Measurements from ENCODE around the gene DNAJB4. TPM values are rescaled to one million over a fixed set of nuclear protein-coding genes. Genes with fewer than 3 reads are reported as not detected.

DNAJB4 gene
- total and polyA plus RNA-seq, 2 experiments from 2014 or later: 29.5 to 36.5 TPM

DNA sequence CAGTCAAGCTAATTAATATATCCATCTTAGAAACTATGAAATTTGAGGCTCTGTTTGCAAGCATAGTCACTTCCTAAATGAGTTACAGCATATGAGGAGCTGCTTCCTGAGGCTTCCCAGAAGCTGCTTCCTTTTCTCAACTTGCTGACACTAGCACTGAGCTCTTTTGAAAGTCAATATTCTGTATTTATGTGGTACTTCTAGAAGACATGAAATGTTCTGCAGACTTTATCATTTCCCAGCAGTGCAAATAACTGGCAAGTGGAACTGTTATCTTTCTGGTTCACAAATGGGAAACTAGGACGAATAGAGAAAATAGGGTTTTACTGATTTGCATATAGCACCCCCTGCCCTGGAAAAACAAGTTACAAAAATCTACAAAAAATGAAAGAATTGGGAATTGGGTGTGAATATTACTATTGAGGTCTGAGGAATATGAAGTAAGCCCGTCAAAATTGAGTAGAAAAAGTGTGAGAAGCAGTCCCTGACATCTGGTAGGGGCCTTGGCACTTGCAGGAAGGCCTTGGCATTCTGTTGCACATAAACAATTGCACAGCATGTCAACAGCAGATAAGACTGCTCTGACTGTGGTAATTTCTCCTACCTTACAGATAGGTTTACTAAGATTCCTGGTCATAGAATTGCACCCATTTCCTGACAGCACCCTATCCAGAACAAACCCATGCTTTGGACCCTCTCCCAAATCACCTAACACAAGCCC is 48.1 kb downstream of the DNAJB4 start:
- whole genome bisulfite sequencing (ENCODE audit: low lambda C conversion rate, missing lambda C conversion rate): 85% methylated on average over 2 of the region's 2 CpGs
- no peak for TF ChIP-seq CTCF (IDR thresholded peaks at IDR 0.05; ENCODE audit: poor library complexity)
- no peak for TF ChIP-seq EZH2phosphoT487 (IDR thresholded peaks at IDR 0.05; ENCODE audit: low read depth, severe bottlenecking, unreplicated experiment)
- no peak for TF ChIP-seq EZH2 (IDR thresholded peaks at IDR 0.05; ENCODE audit: borderline replicate concordance)

GRCh38 chr1:78053498-78053897 is 48.8 kb downstream of the DNAJB4 start:
- H3K9me2 ChIP-seq (replicated peaks; ENCODE audit: insufficient read depth): no peaks in the 10 kb centered on the region
- H3K4me2 ChIP-seq: no peak overlapping the region
- DNase-seq (ENCODE audit: low spot score): no peak
- H4K20me1 ChIP-seq (ENCODE audit: insufficient read depth, poor library complexity, severe bottlenecking): no peaks in the 10 kb centered on the region
- H3K4me3 ChIP-seq: no peak overlapping the region
- 89% methylated on average over 2 of the region's 2 CpGs for WGBS (ENCODE audit: low lambda C conversion rate, missing lambda C conversion rate)
- no peaks in the 10 kb centered on the region for H3K27me3 ChIP-seq
- H3K79me2 ChIP-seq: peaks cover 35% of the 10 kb centered on the region
- no peak overlapping the region for H3K27ac ChIP-seq
- no peaks in the 10 kb centered on the region for H3K36me3 ChIP-seq (replicated peaks; ENCODE audit: insufficient read depth, low read depth)
- H3K9me3 ChIP-seq (ENCODE audit: low read depth): no peaks in the 10 kb centered on the region
- H2AFZ ChIP-seq: no peak overlapping the region
- TF ChIP-seq EZH2phosphoT487 (IDR thresholded peaks at IDR 0.05; ENCODE audit: low read depth, severe bottlenecking, unreplicated experiment) (no peak), EZH2 (IDR thresholded peaks at IDR 0.05; ENCODE audit: borderline replicate concordance) (no peak), CTCF (IDR thresholded peaks at IDR 0.05; ENCODE audit: poor library complexity) (no peak)
- H3K4me1 ChIP-seq (ENCODE audit: insufficient read depth): peaks cover 2% of the 10 kb centered on the region

More for the DNA sequence above, 48.1 kb downstream of the DNAJB4 start:
- DNase-seq (ENCODE audit: low spot score): no peak
- H2AFZ ChIP-seq: no peak overlapping the region
- H3K4me2 ChIP-seq: no peak overlapping the region
- peaks cover 5% of the 10 kb centered on the region for H4K20me1 ChIP-seq (ENCODE audit: insufficient read depth, poor library complexity, severe bottlenecking)
- no peaks in the 10 kb centered on the region for H3K9me3 ChIP-seq (ENCODE audit: low read depth)
- peaks cover 4% of the 10 kb centered on the region for H3K4me1 ChIP-seq (ENCODE audit: insufficient read depth)
- no peaks in the 10 kb centered on the region for H3K36me3 ChIP-seq (replicated peaks; ENCODE audit: insufficient read depth, low read depth)
- H3K27ac ChIP-seq: no peak overlapping the region
- no peak overlapping the region for H3K4me3 ChIP-seq
- no peaks in the 10 kb centered on the region for H3K9me2 ChIP-seq (replicated peaks; ENCODE audit: insufficient read depth)
- peaks cover 41% of the 10 kb centered on the region for H3K79me2 ChIP-seq
- H3K27me3 ChIP-seq: no peaks in the 10 kb centered on the region

GRCh38 chr1:78054559-78054958 is 49.8 kb downstream of the DNAJB4 start:
- no peak overlapping the region for H3K4me3 ChIP-seq
- H3K9me2 ChIP-seq (replicated peaks; ENCODE audit: insufficient read depth): no peaks in the 10 kb centered on the region
- H3K36me3 ChIP-seq (replicated peaks; ENCODE audit: insufficient read depth, low read depth): no peaks in the 10 kb centered on the region
- H3K4me2 ChIP-seq: no peak overlapping the region
- no peak for DNase-seq (ENCODE audit: low spot score)
- no peaks in the 10 kb centered on the region for H3K4me1 ChIP-seq (ENCODE audit: insufficient read depth)
- H2AFZ ChIP-seq: no peak overlapping the region
- no peaks in the 10 kb centered on the region for H3K27me3 ChIP-seq
- TF ChIP-seq CTCF (IDR thresholded peaks at IDR 0.05; ENCODE audit: poor library complexity): no peak
- TF ChIP-seq EZH2 (IDR thresholded peaks at IDR 0.05; ENCODE audit: borderline replicate concordance): no peak
- no peak for TF ChIP-seq EZH2phosphoT487 (IDR thresholded peaks at IDR 0.05; ENCODE audit: low read depth, severe bottlenecking, unreplicated experiment)
- no peaks in the 10 kb centered on the region for H4K20me1 ChIP-seq (ENCODE audit: insufficient read depth, poor library complexity, severe bottlenecking)
- H3K9me3 ChIP-seq (ENCODE audit: low read depth): no peaks in the 10 kb centered on the region
- peaks cover 34% of the 10 kb centered on the region for H3K79me2 ChIP-seq
- no peak overlapping the region for H3K27ac ChIP-seq
